ENCODE data around the gene GALNT16.

DNA sequence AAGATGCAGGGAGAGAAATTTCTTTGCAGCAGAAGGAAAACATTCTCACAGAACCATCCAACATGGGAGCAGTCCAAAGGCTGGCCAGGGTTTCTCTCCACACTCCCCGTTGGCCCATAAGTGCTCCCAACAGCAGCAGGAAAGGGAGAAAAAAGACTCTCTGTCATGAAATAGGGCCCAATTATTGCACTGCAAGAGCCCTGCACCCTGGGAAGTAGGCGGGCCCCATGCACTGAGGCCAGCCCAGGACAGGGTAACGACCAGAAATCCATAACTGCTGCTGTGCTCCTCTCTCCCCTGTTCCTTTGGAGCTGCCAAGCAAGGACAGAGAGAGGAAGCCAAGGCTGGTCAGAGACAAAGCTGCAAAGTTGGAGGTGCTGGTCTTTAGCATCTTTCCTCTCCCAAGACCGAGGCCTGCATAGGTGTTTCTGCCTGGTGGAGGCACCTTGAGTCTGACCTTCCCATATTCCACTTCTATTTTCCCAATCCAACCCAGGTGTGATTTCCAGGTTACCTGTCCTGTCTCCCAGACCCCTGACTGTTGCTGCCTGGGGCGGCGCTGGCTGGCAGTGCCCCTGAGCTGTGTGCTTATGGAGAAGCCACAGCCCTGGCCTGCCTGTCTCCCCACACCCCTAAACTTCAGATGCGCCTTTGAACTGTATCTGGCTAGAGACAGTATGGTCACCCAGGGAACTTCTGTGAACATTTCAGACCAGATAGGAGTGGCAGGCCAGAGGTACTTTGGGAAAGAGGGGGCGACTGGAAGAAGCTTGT, 6.8 kb downstream of the GALNT16 start:
- TF ChIP-seq CTCF (IDR thresholded peaks at IDR 0.05), result no peak
- TF ChIP-seq POLR2A (IDR thresholded peaks at IDR 0.05), result no peak
